Transverse colon (tissue), 4 donors: ENCODE results near the gene B4GALNT1. TPM values are rescaled to one million over a fixed set of nuclear protein-coding genes. Genes with fewer than 3 reads are reported as not detected.
A peak's percentile ranks its signal among the peaks of the same experiment; 100 is the strongest.

Source experiments
- DNase-seq: peaks from one replicate; pipeline ENCODE4 v3.0.0-alpha.2; 2019
- H3K27ac ChIP-seq, 4 donors: fragments of 200-600 bp; sonication (generic); 2 replicates each; pipeline ENCODE4 v1.5.1; 2016 to 2018; ENCODE audit warnings: inconsistent platforms in 4 of 4
- H3K27me3 ChIP-seq: fragments of 200-600 bp; sonication (generic); 2 replicates; pipeline ENCODE4 v1.5.1; 2017; ENCODE audit warnings: inconsistent platforms
- H3K36me3 ChIP-seq, 4 donors: fragments of 200-600 bp; sonication (generic); 2 replicates each; pipeline ENCODE4 v1.5.1; 2017 to 2019; ENCODE audit warnings: inconsistent platforms in 4 of 4
- H3K4me1 ChIP-seq, 4 donors: fragments of 200-600 bp; sonication (generic); 2 replicates each; pipeline ENCODE4 v1.5.1; 2017 to 2020; ENCODE audit warnings: inconsistent platforms in 4 of 4
- H3K4me3 ChIP-seq, 4 donors: fragments of 200-600 bp; sonication (generic); 1 replicate in 1 of 4; 2 replicates in 3 of 4; pipeline versions ENCODE4 v1.5.1 to v1.6.1; 2017 to 2019; ENCODE audit warnings: inconsistent platforms in 4 of 4
- H3K9me3 ChIP-seq, 2 donors: fragments of 200-600 bp; sonication (generic); 2 replicates each; pipeline ENCODE4 v1.5.1; 2017 to 2019; ENCODE audit warnings: inconsistent platforms in 2 of 2
- EP300 ChIP-seq: sonication (generic); formaldehyde crosslinking; IDR thresholded peaks from one replicate; pipeline ENCODE4 v1.6.1; 2017; ENCODE audit warnings: antibody characterized with exemption, low read depth
- POLR2A ChIP-seq: fragments of 450-650 bp; IDR thresholded peaks from one replicate; pipeline ENCODE4 v1.6.1; 2016; ENCODE audit warnings: antibody characterized with exemption, mild to moderate bottlenecking, moderate library complexity
- POLR2AphosphoS5 ChIP-seq, 3 donors: sonication (generic); formaldehyde crosslinking; IDR thresholded peaks; one replicate each; pipeline ENCODE4 v1.6.1; 2016; ENCODE audit warnings: antibody characterized with exemption in 3 of 3
- WGBS, 2 donors: methylation state at CpG; one replicate each; pipeline ENCODE4 v1.1.5; 2018; ENCODE audit warnings: low coverage in 1 of 2; 5-methylcytosine and 5-hydroxymethylcytosine counted together
- in situ Hi-C, 4 donors: fragments of 200-750 bp; cut with MboI; loops; one replicate each; pipeline versions ENCODE4 v1.15.0 to v1.15.1; 2017; ENCODE audit warnings: low sequenced_read_pairs in 3 of 4, low pct_ligation_motif_present in 1 of 4, low pct_unique_long_range_greater_than_20kb in 1 of 4
- intact Hi-C: fragments of 100-400 bp; cut with DNase I; formaldehyde crosslinking; loops from one replicate; pipeline ENCODE4 v1.15.1; 2023; ENCODE audit warnings: low total_unique reads
- total RNA-seq, 4 donors: library from RNA; depleted of rRNA; stranded (reverse); fragments of >200 nt; gene quantifications; one replicate each; pipeline ENCODE4 v1.1.0, GENCODE V29; 2016
- TF ChIP-seq, protein P1 (sequence below), 5 experiments: fragments of 200-600 bp in 3 of 5; fragments of 450-650 bp in 2 of 5; sonication (generic) in 3 of 5; IDR thresholded peaks; 1 replicate in 2 of 5; 2 replicates in 3 of 5; pipeline ENCODE4 v1.5.1; 2016 to 2017; ENCODE audit warnings: antibody characterized with exemption in 5 of 5, inconsistent platforms in 3 of 5, mild to moderate bottlenecking in 2 of 5, moderate library complexity in 1 of 5

The B4GALNT1 gene
- total RNA-seq, 4 donors from 2014 or later, result 0.68 to 6.4 (median 2.1) TPM; not detected in 1

DNA sequence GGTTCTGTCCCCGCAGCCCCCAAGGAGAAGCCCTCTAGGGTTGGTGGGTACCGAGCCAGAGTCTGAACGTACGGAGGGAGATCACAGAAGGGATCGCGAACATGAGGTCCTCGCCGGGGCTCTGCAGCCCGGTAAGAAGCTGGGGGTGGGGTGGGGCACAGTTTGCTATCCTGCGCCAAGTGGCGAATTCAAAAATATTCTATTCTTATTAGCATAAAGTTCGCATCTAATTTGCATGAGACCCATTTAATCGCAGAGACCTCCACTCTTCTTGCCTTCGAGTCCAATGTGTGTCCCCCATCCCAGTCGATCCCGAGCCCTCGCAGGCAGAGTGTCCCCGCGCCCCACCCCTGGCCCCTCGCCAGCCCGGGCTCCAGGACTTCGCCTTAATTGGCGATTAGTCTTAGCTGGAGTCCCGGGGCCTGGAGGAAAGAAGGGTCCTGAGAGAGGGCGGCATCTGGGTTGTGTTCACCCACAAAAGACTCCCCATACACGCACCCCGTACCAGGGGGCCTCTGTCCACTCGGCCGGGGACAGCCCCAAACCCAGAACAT lies 22.4 kb downstream of the B4GALNT1 start:
- 11% methylated on average over 29 of the region's 29 CpGs; no CpG with 5 or more reads in 1 of the 2 donors for WGBS, 2 donors
- H3K27me3 ChIP-seq, result peaks cover 55% of the 10 kb centered on the region
- DNase-seq, result peak; percentile 59

DNA sequence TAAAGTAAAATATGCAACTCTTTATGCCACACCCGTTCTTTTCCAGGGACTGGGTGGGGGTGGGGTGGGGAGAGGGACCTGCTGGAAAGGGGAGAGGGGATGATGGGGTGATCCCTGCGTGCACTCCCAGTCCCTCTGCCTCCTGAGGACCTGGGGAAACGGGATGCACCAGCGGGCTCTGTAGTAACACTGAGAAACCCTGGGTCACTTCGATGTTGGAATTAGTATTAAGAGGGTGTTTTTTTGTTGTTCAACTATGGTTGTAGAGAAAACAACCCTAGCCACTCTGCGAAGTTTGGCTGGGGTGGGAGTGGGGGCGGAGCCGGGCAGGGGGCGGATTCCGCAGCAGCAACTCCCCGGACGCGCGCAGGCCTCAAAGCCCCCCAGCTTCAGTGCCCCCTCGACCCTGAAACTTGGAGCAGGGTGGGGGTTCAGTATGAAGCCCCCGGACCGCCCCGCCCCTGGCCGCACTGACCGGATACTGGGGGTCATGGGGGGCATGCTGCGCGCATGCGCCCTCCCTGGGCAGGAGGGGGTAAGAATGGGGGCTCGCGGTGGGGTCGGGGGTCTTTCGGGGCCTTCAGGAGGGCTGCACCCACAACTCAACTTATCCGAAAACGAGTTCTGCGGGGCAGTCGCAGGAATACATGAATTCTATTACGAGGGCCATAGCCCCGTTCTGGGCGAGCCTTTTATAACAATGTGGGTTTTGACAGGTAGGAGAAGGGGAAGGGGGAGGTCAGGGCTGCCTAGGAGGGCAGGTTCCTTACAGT lies 23.0 kb downstream of the B4GALNT1 start:
- WGBS, 2 donors, result 49% methylated on average over 25 of the region's 34 CpGs; no CpG with 5 or more reads in 1 of the 2 donors
- TF ChIP-seq EP300, result no peak
- no peak for TF ChIP-seq POLR2A
- no peak for TF ChIP-seq POLR2AphosphoS5 (IDR thresholded peaks at IDR 0.05)
- TF ChIP-seq, protein P1, sequence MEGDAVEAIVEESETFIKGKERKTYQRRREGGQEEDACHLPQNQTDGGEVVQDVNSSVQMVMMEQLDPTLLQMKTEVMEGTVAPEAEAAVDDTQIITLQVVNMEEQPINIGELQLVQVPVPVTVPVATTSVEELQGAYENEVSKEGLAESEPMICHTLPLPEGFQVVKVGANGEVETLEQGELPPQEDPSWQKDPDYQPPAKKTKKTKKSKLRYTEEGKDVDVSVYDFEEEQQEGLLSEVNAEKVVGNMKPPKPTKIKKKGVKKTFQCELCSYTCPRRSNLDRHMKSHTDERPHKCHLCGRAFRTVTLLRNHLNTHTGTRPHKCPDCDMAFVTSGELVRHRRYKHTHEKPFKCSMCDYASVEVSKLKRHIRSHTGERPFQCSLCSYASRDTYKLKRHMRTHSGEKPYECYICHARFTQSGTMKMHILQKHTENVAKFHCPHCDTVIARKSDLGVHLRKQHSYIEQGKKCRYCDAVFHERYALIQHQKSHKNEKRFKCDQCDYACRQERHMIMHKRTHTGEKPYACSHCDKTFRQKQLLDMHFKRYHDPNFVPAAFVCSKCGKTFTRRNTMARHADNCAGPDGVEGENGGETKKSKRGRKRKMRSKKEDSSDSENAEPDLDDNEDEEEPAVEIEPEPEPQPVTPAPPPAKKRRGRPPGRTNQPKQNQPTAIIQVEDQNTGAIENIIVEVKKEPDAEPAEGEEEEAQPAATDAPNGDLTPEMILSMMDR (IDR thresholded peaks at IDR 0.05), result no peak
- in situ Hi-C loops (no loop called here), intact Hi-C loops (no loop called here)
- Histone ChIP-seq H3K4me3 (peak overlapping the region; percentile 37 to 94 (median 60)), H3K27me3 (peaks cover 56% of the 10 kb centered on the region), H3K9me3 (no peaks in the 10 kb centered on the region), H3K27ac (peak overlapping the region; percentile 81 to 93 (median 84)), H3K4me1 (peaks cover 9 to 53% (median 24%) of the 10 kb centered on the region in 4 donors), H3K36me3 (no peaks in the 10 kb centered on the region)
- no peak for DNase-seq

More for the DNA sequence above, 22.4 kb downstream of the B4GALNT1 start:
- H3K4me1 ChIP-seq, result peaks cover 8 to 47% (median 21%) of the 10 kb centered on the region in 4 donors
- TF ChIP-seq POLR2A, result no peak
- no peak for TF ChIP-seq EP300
- TF ChIP-seq, protein P1 (IDR thresholded peaks at IDR 0.05), result no peak
- TF ChIP-seq POLR2AphosphoS5 (IDR thresholded peaks at IDR 0.05), result peak in 1 of 3 donors; percentile 6
- no peaks in the 10 kb centered on the region for H3K36me3 ChIP-seq
- no peaks in the 10 kb centered on the region for H3K9me3 ChIP-seq
- in situ Hi-C loops, result no loop called here
- H3K4me3 ChIP-seq, result peak overlapping the region; percentile 37 to 94 (median 60)
- intact Hi-C loops, result no loop called here
- H3K27ac ChIP-seq, result peak overlapping the region; percentile 81 to 93 (median 84)

DNA sequence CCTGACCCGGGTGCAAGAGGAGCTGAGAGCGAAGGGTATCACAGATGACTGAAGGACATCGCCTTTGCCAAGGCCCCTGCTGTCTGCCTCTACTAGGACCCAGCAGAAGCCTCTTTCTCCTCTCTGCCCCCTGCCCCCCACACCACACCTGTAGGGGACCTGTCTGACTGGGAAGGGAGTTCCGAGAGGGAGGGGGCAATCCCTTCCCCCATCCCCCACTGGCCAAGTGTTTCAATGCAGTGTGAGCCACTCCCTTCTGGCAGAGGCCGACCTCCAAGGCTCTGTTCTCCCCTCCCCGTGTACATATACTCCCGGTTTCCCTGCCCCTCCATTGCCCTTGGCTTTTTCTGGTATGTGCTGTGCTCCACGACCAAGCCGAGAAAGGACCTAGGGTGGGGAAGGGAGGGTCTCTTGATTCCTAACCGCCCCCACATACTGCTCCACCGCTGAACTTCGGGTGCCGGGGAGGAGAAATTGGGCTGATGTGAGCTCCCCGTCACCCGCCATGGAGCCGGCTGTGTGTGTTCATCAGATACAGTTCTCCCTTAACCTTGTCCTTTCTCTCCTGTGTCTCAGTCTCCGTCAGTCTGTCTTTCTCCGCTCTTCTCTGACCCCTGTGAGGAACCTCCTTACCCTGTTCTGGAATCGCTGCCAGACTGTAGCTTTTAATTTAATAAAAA lies 23.8 kb downstream of the B4GALNT1 start:
- Histone ChIP-seq H3K27me3 (peaks cover 63% of the 10 kb centered on the region), H3K36me3 (no peaks in the 10 kb centered on the region), H3K27ac (peak overlapping the region; percentile 81 to 93 (median 84)), H3K4me1 (peaks cover 9 to 58% (median 22%) of the 10 kb centered on the region in 4 donors), H3K4me3 (no peak overlapping the region), H3K9me3 (no peaks in the 10 kb centered on the region)
- in situ Hi-C loops (no loop called here), intact Hi-C loops (no loop called here)
- no peak for DNase-seq
- no peak for TF ChIP-seq POLR2A
- no peak for TF ChIP-seq EP300
- TF ChIP-seq POLR2AphosphoS5 (IDR thresholded peaks at IDR 0.05), result no peak
- TF ChIP-seq, protein P1 (IDR thresholded peaks at IDR 0.05), result no peak
- 62 to 76% methylated on average over 3 to 19 of the region's 19 CpGs for WGBS, 2 donors
